GM21528 (cell line): ENCODE data around the gene PSMA1.
"Not testable (repeated sequence)": the region's sequence is repeated elsewhere in the genome, so short reads cannot be mapped to it uniquely, and the experiment has no call there.

Experiments used
- ATAC-seq: cut with Tn5 transposase; IDR thresholded peaks from one replicate; pipeline ENCODE4 v1.9.1; 2021; ENCODE audit warnings: mild to moderate bottlenecking, moderate library complexity; ENCODE audit not compliant: unreplicated experiment, low FRiP score

PSMA1 gene

GRCh38 chr11:14537134-14537599 lies 17.0 kb upstream of the PSMA1 start:
- peak; percentile 77 for ATAC-seq

GRCh38 chr11:14535166-14535565 lies 15.0 kb upstream of the PSMA1 start:
- not testable (repeated sequence) for ATAC-seq

GRCh38 chr11:14529951-14530350 lies 9.8 kb upstream of the PSMA1 start:
- ATAC-seq, result no peak

- ATAC-seq, result no peak
Observed at GRCh38 chr11:14529321-14529720, 9.1 kb upstream of the PSMA1 start.

GRCh38 chr11:14522801-14523200 lies 2.6 kb upstream of the PSMA1 start:
- ATAC-seq, result no peak

GRCh38 chr11:14522245-14522644 lies 2.1 kb upstream of the PSMA1 start:
- no peak for ATAC-seq

- ATAC-seq, result no peak
Observed at GRCh38 chr11:14520747-14521151, 563 bp upstream of the PSMA1 start.

GRCh38 chr11:14519597-14519916 lies 629 bp downstream of the PSMA1 start:
- peak; percentile 16 for ATAC-seq

GRCh38 chr11:14518820-14519219 lies 1.4 kb downstream of the PSMA1 start:
- no peak for ATAC-seq

GRCh38 chr11:14513800-14514199 lies 6.4 kb downstream of the PSMA1 start:
- no peak for ATAC-seq

- no peak for ATAC-seq
Observed at GRCh38 chr11:14506532-14506931, 13.7 kb downstream of the PSMA1 start.

GRCh38 chr11:14503023-14503422 lies 17.2 kb downstream of the PSMA1 start:
- no peak for ATAC-seq

GRCh38 chr11:14502039-14502438 lies 18.1 kb downstream of the PSMA1 start:
- ATAC-seq, result no peak

GRCh38 chr11:14500181-14500651 lies 20.0 kb downstream of the PSMA1 start:
- peak; percentile 65 for ATAC-seq

GRCh38 chr11:14499560-14500180 lies 20.5 kb downstream of the PSMA1 start, which contains the start of gene COPB1:
Gene COPB1 (minus strand): TSS chr11:14499811. CDS start chr11:14498928, 883 bp downstream.
- ATAC-seq, result peak; percentile 86

- ATAC-seq, result peak; percentile 12
Observed at GRCh38 chr11:14499178-14499559, 21.0 kb downstream of the PSMA1 start.

GRCh38 chr11:14480716-14481115 lies 39.5 kb downstream of the PSMA1 start:
- ATAC-seq, result no peak

- ATAC-seq, result no peak
Observed at GRCh38 chr11:14471127-14471526, 49.1 kb downstream of the PSMA1 start.

- no peak for ATAC-seq
Observed at GRCh38 chr11:14463623-14464022, 56.6 kb downstream of the PSMA1 start.

GRCh38 chr11:14460147-14460546 lies 60.0 kb downstream of the PSMA1 start:
- no peak for ATAC-seq

- no peak for ATAC-seq
Observed at GRCh38 chr11:14458377-14458776, 61.8 kb downstream of the PSMA1 start.

- no peak for ATAC-seq
Observed at GRCh38 chr11:14455648-14456430, 64.3 kb downstream of the PSMA1 start.
